ENCODE data around the gene ZNHIT1.

- no peak for TF ChIP-seq FOSL2 (IDR thresholded peaks at IDR 0.05; ENCODE audit: borderline replicate concordance, low read depth)
- no peak for TF ChIP-seq ZBTB33 (IDR thresholded peaks at IDR 0.05; ENCODE audit: borderline replicate concordance, low read depth)
- TF ChIP-seq CTCF (IDR thresholded peaks at IDR 0.05), result no peak
- TF ChIP-seq, protein P1, sequence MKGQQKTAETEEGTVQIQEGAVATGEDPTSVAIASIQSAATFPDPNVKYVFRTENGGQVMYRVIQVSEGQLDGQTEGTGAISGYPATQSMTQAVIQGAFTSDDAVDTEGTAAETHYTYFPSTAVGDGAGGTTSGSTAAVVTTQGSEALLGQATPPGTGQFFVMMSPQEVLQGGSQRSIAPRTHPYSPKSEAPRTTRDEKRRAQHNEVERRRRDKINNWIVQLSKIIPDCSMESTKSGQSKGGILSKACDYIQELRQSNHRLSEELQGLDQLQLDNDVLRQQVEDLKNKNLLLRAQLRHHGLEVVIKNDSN (IDR thresholded peaks at IDR 0.05; ENCODE audit: borderline replicate concordance, low read depth), result no peak
- TF ChIP-seq SIN3A (IDR thresholded peaks at IDR 0.05; ENCODE audit: borderline replicate concordance, low read depth, low read length), result no peak
- no peak for TF ChIP-seq EZH2phosphoT487 (IDR thresholded peaks at IDR 0.05; ENCODE audit: borderline replicate concordance, low read depth)
These were observed 7.7 kb downstream of the ZNHIT1 start for GRCh38 chr7:101225650-101226049.
